SK-N-SH treated with all-trans-retinoic acid at 6 μM for 48 hours (cell line): ENCODE measurements around the gene CABP4.

Experiments used
- ARNTL ChIP-seq: fragments of 450-650 bp; formaldehyde crosslinking; IDR thresholded peaks from 2 replicates; pipeline ENCODE4 v1.5.0; 2020; ENCODE audit warnings: low read depth, mild to moderate bottlenecking, moderate library complexity, borderline replicate concordance
- TCF4 ChIP-seq: fragments of 250-450 bp; sonication (Bioruptor Pico); IDR thresholded peaks from 2 replicates; pipeline ENCODE4 v1.8.0; 2021; ENCODE audit warnings: mild to moderate bottlenecking, moderate library complexity, borderline replicate concordance

GRCh38 chr11:67451658-67451976, 3.5 kb upstream of the CABP4 start:
- TF ChIP-seq TCF4 (CRISPR knock-in tag) (no peak), ARNTL (CRISPR knock-in tag) (no peak)
